SK-N-SH (cell line): ENCODE data around the gene BGN. TPM values are rescaled to one million over a fixed set of nuclear protein-coding genes. Genes with fewer than 3 reads are reported as not detected.

Source experiments
- ELF1 ChIP-seq: IDR thresholded peaks from 2 replicates; pipeline ENCODE4 v1.4.0; 2012
- EP300 ChIP-seq, 2 experiments: IDR thresholded peaks; 2 replicates each; pipeline versions ENCODE4 v1.4.0 to v1.6.1; 2012; ENCODE audit warnings: borderline replicate concordance in 1 of 2, low read depth in 1 of 2, low read length in 1 of 2
- FOSL2 ChIP-seq: IDR thresholded peaks from 2 replicates; pipeline ENCODE4 v1.4.0; 2012; ENCODE audit warnings: low read depth, mild to moderate bottlenecking, moderate library complexity, borderline replicate concordance
- GABPA ChIP-seq: IDR thresholded peaks from 2 replicates; pipeline ENCODE4 v1.4.0; 2012; ENCODE audit warnings: low read depth, mild to moderate bottlenecking
- GATA2 ChIP-seq: sonication (generic); formaldehyde crosslinking; IDR thresholded peaks from 2 replicates; pipeline ENCODE4 v1.5.0; 2020; ENCODE audit warnings: mild to moderate bottlenecking, missing genetic modification reagents
- MEF2A ChIP-seq: IDR thresholded peaks from 2 replicates; pipeline ENCODE4 v1.4.0; 2012; ENCODE audit warnings: low read depth, borderline replicate concordance
- RAD21 ChIP-seq: IDR thresholded peaks from 2 replicates; pipeline ENCODE4 v1.6.1; 2012; ENCODE audit warnings: mild to moderate bottlenecking, low read length
- REST ChIP-seq: IDR thresholded peaks from 2 replicates; pipeline ENCODE4 v1.6.1; 2012; ENCODE audit warnings: mild to moderate bottlenecking, low read depth, low read length, moderate library complexity
- RFX5 ChIP-seq: IDR thresholded peaks from 2 replicates; pipeline ENCODE4 v1.6.1; 2012; ENCODE audit warnings: mild to moderate bottlenecking, improper control_type of control experiment, low read length
- SMC3 ChIP-seq: IDR thresholded peaks from 2 replicates; pipeline ENCODE4 v1.6.1; 2012; ENCODE audit warnings: low read depth, low read length, improper control_type of control experiment
- YY1 ChIP-seq: IDR thresholded peaks from 2 replicates; pipeline ENCODE4 v1.4.0; 2012; ENCODE audit warnings: low read depth, mild to moderate bottlenecking
- polyA plus RNA-seq, 3 experiments: library from polyadenylated mRNA; depleted of rRNA; stranded (reverse); fragments of >200 nt; gene quantifications; 2 replicates each; pipeline ENCODE4 v1.2.3, GENCODE V29; 2012
- TF ChIP-seq, protein P1 (sequence below): IDR thresholded peaks from 2 replicates; pipeline ENCODE4; 2012
- TF ChIP-seq, protein P2 (sequence below): fragments of 150-350 bp; IDR thresholded peaks from 2 replicates; pipeline ENCODE4 v1.6.1; 2016; ENCODE audit warnings: mild to moderate bottlenecking, low read depth, low read length
- TF ChIP-seq, protein P3 (sequence below): IDR thresholded peaks from 2 replicates; pipeline ENCODE4 v1.4.0; 2012; ENCODE audit warnings: low read depth, borderline replicate concordance
- TF ChIP-seq, protein P4 (sequence below): IDR thresholded peaks from 2 replicates; pipeline ENCODE4 v1.4.0; 2012; ENCODE audit warnings: low read depth, borderline replicate concordance
- TF ChIP-seq, protein P5 (sequence below): IDR thresholded peaks from 2 replicates; pipeline ENCODE4 v1.4.0; 2012; ENCODE audit warnings: low read depth

The BGN gene
- polyA plus RNA-seq, 1 of the 3 experiments (the other 2 are of a cell fraction), result 28.9 TPM

DNA sequence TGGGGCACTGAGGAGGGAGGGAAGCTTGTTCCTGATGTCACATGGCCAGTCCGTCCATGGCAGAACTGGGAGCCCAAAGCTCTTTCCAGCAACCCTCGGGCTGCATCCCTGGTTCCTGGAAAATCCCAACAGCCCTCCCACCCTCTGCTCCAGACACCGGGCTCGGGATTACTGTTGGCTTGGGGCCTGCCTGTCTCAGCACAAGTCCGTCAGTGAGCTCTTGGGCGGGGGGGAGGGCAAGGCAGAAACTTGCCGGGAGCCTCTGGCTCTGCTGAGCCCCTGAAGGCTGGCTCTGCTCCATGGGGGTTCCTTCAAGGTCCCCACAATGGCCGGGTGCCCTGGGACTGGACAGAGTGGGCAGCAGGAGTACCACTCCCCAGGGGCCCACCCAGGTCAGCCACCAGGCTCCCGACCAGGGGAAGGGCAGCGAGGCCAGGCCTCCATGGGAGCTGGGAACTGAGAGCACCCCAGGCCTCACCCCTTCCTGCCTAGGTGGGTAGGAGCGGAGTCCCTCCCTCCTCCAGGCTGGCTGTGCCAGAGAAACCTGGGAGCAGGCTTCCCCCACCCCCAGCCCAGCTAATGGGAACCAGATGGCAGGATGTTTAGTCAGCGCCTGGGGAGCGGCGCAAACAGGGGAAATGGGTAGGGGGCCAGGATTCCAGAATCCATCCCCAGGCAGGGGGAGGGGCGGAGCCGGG, 18.0 kb upstream of the BGN start (continued):
- TF ChIP-seq, protein P1, sequence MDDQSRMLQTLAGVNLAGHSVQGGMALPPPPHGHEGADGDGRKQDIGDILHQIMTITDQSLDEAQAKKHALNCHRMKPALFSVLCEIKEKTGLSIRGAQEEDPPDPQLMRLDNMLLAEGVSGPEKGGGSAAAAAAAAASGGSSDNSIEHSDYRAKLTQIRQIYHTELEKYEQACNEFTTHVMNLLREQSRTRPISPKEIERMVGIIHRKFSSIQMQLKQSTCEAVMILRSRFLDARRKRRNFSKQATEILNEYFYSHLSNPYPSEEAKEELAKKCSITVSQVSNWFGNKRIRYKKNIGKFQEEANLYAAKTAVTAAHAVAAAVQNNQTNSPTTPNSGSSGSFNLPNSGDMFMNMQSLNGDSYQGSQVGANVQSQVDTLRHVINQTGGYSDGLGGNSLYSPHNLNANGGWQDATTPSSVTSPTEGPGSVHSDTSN, result 0 out of 2 replicates have a peak, but pooled peaks have one; percentile 17
- TF ChIP-seq RFX5 (no peak), REST (0 out of 2 replicates have a peak, but pooled peaks have one; percentile 5), MEF2A (no peak), YY1 (no peak), ELF1 (no peak), GATA2 (CRISPR knock-in tag) (no peak), EP300 (IDR thresholded peaks at IDR 0.05; ENCODE audit: borderline replicate concordance in 1 of 2, low read depth in 1 of 2, low read length in 1 of 2) (peak; percentile 24 to 89), FOSL2 (no peak; the same call in 1 of the 2 replicates), RAD21 (no peak), GABPA (no peak), SMC3 (no peak)
- TF ChIP-seq, protein P2, sequence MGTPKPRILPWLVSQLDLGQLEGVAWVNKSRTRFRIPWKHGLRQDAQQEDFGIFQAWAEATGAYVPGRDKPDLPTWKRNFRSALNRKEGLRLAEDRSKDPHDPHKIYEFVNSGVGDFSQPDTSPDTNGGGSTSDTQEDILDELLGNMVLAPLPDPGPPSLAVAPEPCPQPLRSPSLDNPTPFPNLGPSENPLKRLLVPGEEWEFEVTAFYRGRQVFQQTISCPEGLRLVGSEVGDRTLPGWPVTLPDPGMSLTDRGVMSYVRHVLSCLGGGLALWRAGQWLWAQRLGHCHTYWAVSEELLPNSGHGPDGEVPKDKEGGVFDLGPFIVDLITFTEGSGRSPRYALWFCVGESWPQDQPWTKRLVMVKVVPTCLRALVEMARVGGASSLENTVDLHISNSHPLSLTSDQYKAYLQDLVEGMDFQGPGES, result no peak
- TF ChIP-seq, protein P3, sequence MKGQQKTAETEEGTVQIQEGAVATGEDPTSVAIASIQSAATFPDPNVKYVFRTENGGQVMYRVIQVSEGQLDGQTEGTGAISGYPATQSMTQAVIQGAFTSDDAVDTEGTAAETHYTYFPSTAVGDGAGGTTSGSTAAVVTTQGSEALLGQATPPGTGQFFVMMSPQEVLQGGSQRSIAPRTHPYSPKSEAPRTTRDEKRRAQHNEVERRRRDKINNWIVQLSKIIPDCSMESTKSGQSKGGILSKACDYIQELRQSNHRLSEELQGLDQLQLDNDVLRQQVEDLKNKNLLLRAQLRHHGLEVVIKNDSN, result no peak
- TF ChIP-seq, protein P4, sequence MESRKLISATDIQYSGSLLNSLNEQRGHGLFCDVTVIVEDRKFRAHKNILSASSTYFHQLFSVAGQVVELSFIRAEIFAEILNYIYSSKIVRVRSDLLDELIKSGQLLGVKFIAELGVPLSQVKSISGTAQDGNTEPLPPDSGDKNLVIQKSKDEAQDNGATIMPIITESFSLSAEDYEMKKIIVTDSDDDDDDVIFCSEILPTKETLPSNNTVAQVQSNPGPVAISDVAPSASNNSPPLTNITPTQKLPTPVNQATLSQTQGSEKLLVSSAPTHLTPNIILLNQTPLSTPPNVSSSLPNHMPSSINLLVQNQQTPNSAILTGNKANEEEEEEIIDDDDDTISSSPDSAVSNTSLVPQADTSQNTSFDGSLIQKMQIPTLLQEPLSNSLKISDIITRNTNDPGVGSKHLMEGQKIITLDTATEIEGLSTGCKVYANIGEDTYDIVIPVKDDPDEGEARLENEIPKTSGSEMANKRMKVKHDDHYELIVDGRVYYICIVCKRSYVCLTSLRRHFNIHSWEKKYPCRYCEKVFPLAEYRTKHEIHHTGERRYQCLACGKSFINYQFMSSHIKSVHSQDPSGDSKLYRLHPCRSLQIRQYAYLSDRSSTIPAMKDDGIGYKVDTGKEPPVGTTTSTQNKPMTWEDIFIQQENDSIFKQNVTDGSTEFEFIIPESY, result no peak
- TF ChIP-seq, protein P5, sequence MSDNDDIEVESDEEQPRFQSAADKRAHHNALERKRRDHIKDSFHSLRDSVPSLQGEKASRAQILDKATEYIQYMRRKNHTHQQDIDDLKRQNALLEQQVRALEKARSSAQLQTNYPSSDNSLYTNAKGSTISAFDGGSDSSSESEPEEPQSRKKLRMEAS, result 0 out of 2 replicates have a peak, but pooled peaks have one; percentile 10
